Endothelial cell of umbilical vein (primary cell): Measurements from ENCODE around the gene PDE7B.

Source experiments
- MYC ChIP-seq: IDR thresholded peaks from one replicate; pipeline ENCODE4 v1.6.1; 2011; ENCODE audit warnings: mild to moderate bottlenecking, low read depth, low read length
- POLR2AphosphoS5 ChIP-seq: IDR thresholded peaks from 2 replicates; pipeline ENCODE4 v1.6.1; 2012; ENCODE audit warnings: low read depth, mild to moderate bottlenecking, control low read depth, low read length, moderate library complexity; ENCODE audit not compliant: insufficient read depth
- TF ChIP-seq, protein P1 (sequence below), 2 donors: IDR thresholded peaks; 1 replicate in 1 of 2; 2 replicates in 1 of 2; pipeline ENCODE4 v1.5.1; 2011; ENCODE audit warnings: low read length in 2 of 2, mild to moderate bottlenecking in 2 of 2, moderate library complexity in 2 of 2, control low read depth in 1 of 2, inconsistent platforms in 1 of 2, low read depth in 1 of 2; ENCODE audit not compliant: insufficient read depth in 1 of 2; ENCODE audit errors: extremely low read depth in 1 of 2

DNA sequence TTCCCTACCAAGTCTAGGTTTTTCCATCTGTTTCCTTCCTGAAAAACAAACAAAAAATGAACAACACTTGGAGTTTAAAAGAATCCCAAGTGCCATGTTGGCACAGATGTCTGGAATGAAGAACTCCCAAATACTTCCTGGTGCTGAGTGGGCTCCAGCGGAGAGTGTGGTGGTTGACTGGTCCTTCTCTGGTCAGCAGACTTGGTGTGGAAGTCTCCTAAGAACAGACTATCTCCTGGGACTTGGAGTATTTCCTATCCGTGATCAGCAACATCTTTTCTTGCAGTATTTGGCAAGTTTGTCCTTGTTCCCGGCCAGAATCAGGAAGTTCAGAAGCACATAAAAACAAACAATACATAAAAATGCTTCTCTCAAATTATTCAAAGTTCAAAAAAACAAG is 244.5 kb downstream of the PDE7B start:
- TF ChIP-seq MYC: no peak
- TF ChIP-seq POLR2AphosphoS5: no peak
- TF ChIP-seq, protein P1, sequence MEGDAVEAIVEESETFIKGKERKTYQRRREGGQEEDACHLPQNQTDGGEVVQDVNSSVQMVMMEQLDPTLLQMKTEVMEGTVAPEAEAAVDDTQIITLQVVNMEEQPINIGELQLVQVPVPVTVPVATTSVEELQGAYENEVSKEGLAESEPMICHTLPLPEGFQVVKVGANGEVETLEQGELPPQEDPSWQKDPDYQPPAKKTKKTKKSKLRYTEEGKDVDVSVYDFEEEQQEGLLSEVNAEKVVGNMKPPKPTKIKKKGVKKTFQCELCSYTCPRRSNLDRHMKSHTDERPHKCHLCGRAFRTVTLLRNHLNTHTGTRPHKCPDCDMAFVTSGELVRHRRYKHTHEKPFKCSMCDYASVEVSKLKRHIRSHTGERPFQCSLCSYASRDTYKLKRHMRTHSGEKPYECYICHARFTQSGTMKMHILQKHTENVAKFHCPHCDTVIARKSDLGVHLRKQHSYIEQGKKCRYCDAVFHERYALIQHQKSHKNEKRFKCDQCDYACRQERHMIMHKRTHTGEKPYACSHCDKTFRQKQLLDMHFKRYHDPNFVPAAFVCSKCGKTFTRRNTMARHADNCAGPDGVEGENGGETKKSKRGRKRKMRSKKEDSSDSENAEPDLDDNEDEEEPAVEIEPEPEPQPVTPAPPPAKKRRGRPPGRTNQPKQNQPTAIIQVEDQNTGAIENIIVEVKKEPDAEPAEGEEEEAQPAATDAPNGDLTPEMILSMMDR (IDR thresholded peaks at IDR 0.05; ENCODE audit: extremely low read depth in 1 of 2, insufficient read depth in 1 of 2, low read depth in 1 of 2, low read length in 2 of 2): no peak
